Hair follicle dermal papilla cell (primary cell): ENCODE data around the gene PDE4DIP. TPM values are rescaled to one million over a fixed set of nuclear protein-coding genes. Genes with fewer than 3 reads are reported as not detected.

ENCODE experiments used
- small RNA-seq: library from RNA; depleted of rRNA; stranded (forward); fragments of <200 nt; gene quantifications from one replicate; pipeline ENCODE3, GENCODE V24; 2012
- total RNA-seq: library from RNA; depleted of rRNA; stranded (reverse); fragments of >200 nt; gene quantifications from 2 replicates; pipeline ENCODE4 v1.2.3, GENCODE V29; 2012

Gene PDE4DIP
- 288 and 420 TPM in 2 replicates for total RNA-seq

DNA sequence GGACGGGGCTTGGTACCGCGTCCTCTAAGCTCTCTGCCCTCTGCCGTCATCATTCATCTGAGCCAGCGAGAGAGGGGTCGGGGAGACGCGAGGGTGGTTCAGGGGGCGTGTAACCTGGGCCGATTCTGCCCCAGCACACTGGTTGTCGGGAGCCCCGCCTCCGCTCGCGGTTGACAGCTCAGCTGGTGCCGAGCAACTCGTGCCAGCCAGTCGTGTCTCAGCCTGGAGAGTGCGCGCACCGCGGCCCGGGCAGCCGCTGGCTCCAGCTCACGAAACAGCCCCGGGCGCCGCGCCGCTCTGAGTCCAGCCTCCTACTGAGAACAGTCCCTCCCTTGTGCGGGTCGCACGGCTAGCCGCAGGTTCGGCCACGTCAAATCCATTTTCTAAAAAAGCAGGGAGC lies at the start of gene PDE4DIP:
PDE4DIP (plus strand) TSS at position 209 of the 400 bp plus-strand sequence. CDS start 347 bp downstream, outside the sequence.

Small RNAs within 50 kb of the gene (small RNA-seq; reads per million reads assigned to genes)
- gene RN7SKP88 (not detected), gene RNU2-38P (not detected)

Other genes with a start within 250 kb of the PDE4DIP start
- gene NBPF14, start 248.4 kb upstream of the PDE4DIP start, total RNA-seq, result 52.9 and 60.0 TPM in 2 replicates
- gene NUDT4B, start 95.7 kb upstream of the PDE4DIP start, total RNA-seq, result 34.7 and 51.4 TPM in 2 replicates